HL-60 (cell line): Measurements from ENCODE around the gene ARPC5.

Experiments
- CTCF ChIP-seq: IDR thresholded peaks from one replicate; pipeline ENCODE4 v1.5.1; 2011; ENCODE audit warnings: low read length, control low read depth, inconsistent platforms; ENCODE audit not compliant: insufficient read depth
- GABPA ChIP-seq: IDR thresholded peaks from 2 replicates; pipeline ENCODE4 v1.6.1; 2012; ENCODE audit warnings: low read depth

GRCh38 chr1:183578856-183579255, 56.7 kb downstream of the ARPC5 start:
- TF ChIP-seq CTCF = no peak
- no peak for TF ChIP-seq GABPA
